GM12878 (cell line): ENCODE data around the gene TMEM97. TPM values are rescaled to one million over a fixed set of nuclear protein-coding genes. Genes with fewer than 3 reads are reported as not detected.
A peak's percentile ranks its signal among the peaks of the same experiment; 100 is the strongest.

ENCODE experiments used
- CBX5 ChIP-seq: sonication (generic); IDR thresholded peaks from 2 replicates; pipeline ENCODE4 v1.6.1; 2016; ENCODE audit warnings: low read depth, moderate library complexity, mild to moderate bottlenecking, inconsistent platforms
- EGR1 ChIP-seq, 2 experiments: IDR thresholded peaks; 1 replicate in 1 of 2; 2 replicates in 1 of 2; pipeline ENCODE4 v1.6.1; 2011 to 2012; ENCODE audit warnings: low read depth in 2 of 2, low read length in 2 of 2, borderline replicate concordance in 1 of 2, mild to moderate bottlenecking in 1 of 2, moderate library complexity in 1 of 2
- FOXM1 ChIP-seq: IDR thresholded peaks from 2 replicates; pipeline ENCODE4 v1.6.1; 2012; ENCODE audit warnings: low read depth, mild to moderate bottlenecking, inconsistent platforms, low read length, moderate library complexity
- JUNB ChIP-seq: IDR thresholded peaks from 2 replicates; pipeline ENCODE4 v1.6.1; 2016; ENCODE audit warnings: antibody characterized with exemption, mild to moderate bottlenecking
- NR2C1 ChIP-seq: fragments of 450-650 bp; IDR thresholded peaks from 2 replicates; pipeline ENCODE4 v1.6.1; 2017; ENCODE audit warnings: antibody characterized with exemption, mild to moderate bottlenecking, moderate library complexity
- POLR2AphosphoS2 ChIP-seq: IDR thresholded peaks from 2 replicates; pipeline ENCODE4 v1.6.1; 2011; ENCODE audit warnings: low read depth, mild to moderate bottlenecking, low read length, improper control_type of control experiment, moderate library complexity
- SMAD1 ChIP-seq: fragments of 450-650 bp; IDR thresholded peaks from 2 replicates; pipeline ENCODE4 v1.6.1; 2018; ENCODE audit warnings: mild to moderate bottlenecking, low read depth; ENCODE audit not compliant: partially characterized antibody
- SMARCA5 ChIP-seq: fragments of 450-650 bp; IDR thresholded peaks from 2 replicates; pipeline ENCODE4 v1.6.1; 2017; ENCODE audit warnings: mild to moderate bottlenecking
- SRF ChIP-seq, 2 experiments: IDR thresholded peaks; 2 replicates each; pipeline ENCODE4 v1.6.1; 2011; ENCODE audit warnings: low read depth in 2 of 2, low read length in 2 of 2, mild to moderate bottlenecking in 1 of 2, moderate library complexity in 1 of 2
- polyA plus RNA-seq, 11 experiments: library from polyadenylated mRNA; depleted of rRNA in 4 of 11; unstranded in 6 of 11; stranded (reverse) in 5 of 11; fragments of >200 nt; fragmentation: Nextera tagmentation in 4 of 11; fragmentation: Illumina TruSeq in 1 of 11; extraction: Ambion mirVana in 4 of 11; extraction: Trizol in 1 of 11; gene quantifications; 1 replicate in 1 of 11; 2 replicates in 10 of 11; pipeline versions ENCODE4 v1.2.1 to v1.2.3, GENCODE V29; 2011 to 2016; ENCODE audit warnings: inconsistent platforms in 2 of 11, missing spikeins in 2 of 11, low read depth in 1 of 11
- total RNA-seq, 4 experiments: library from RNA; depleted of rRNA in 3 of 4; stranded (reverse); fragments of >200 nt in 3 of 4; fragmentation: Illumina TruSeq in 1 of 4; extraction: Trizol in 1 of 4; gene quantifications; 2 replicates each; pipeline versions ENCODE4 v1.2.1 to v1.2.3, GENCODE V29; 2013 to 2021
- TF ChIP-seq, protein P1 (sequence below): fragments of 450-650 bp; formaldehyde crosslinking; IDR thresholded peaks from 2 replicates; pipeline ENCODE4 v1.4.0; 2020; ENCODE audit warnings: mild to moderate bottlenecking, moderate library complexity
- TF ChIP-seq, protein P2 (sequence below): IDR thresholded peaks from 2 replicates; pipeline ENCODE4 v1.6.1; 2012; ENCODE audit warnings: improper control_type of control experiment, low read depth, low read length; ENCODE audit not compliant: insufficient replicate concordance
- TF ChIP-seq, protein P3 (sequence below): IDR thresholded peaks from 2 replicates; pipeline ENCODE4 v1.6.1; 2011; ENCODE audit warnings: mild to moderate bottlenecking, low read depth, low read length, moderate library complexity; ENCODE audit not compliant: insufficient replicate concordance
- TF ChIP-seq, protein P4 (sequence below): IDR thresholded peaks from 2 replicates; pipeline ENCODE4 v1.6.1; 2012; ENCODE audit warnings: low read length, inconsistent platforms
- TF ChIP-seq, protein P5 (sequence below): fragments of 450-650 bp; conservative IDR thresholded peaks from 2 replicates; pipeline ENCODE4 v1.6.1; 2017; ENCODE audit warnings: mild to moderate bottlenecking, moderate library complexity

Gene TMEM97
- total and polyA plus RNA-seq, 10 of the 15 experiments (the other 5 are each of a cell fraction or from before 2014, with no cell fraction given), result 58.0 to 134 (median 86.0) TPM

DNA sequence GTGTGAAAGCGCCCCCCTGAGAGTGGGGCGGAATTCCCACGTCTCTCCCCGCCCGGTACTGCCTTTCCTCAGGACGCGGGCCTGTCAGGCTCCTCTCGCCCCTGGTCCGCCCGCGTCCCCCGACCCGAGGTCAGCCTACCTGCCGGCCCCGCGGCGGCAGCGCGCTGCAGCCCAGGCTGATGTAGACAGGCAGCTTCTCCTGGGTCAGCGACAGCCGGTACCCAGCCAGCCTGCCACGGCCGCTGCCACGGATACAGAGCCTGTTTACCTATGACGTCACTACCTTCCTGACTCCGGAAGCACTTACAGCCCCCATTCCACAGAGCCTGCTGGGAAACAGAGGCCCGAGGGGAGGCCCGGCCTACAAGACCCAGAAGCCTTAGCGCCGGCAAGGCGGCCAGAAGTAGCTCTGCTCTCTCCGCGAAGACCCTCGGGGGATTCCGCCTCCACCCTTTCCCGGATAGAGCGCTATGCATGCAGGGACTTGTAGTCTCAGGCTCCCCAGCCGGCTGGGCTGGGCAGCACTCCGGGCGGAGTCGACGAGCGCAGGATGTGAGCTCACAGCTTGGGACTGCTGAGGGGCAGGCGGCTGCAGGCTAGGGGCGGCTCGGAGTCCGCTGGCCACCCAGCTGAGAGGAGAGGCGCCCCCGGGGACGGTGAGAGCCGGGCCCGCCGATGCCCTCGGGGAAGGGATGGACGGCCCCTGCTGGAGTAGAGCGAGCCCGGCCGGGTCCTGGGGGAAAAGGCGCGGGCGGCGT is 16.4 kb downstream of the TMEM97 start, which contains the start of the genes IFT20 and TNFAIP1 (continued):
- TF ChIP-seq, protein P1, sequence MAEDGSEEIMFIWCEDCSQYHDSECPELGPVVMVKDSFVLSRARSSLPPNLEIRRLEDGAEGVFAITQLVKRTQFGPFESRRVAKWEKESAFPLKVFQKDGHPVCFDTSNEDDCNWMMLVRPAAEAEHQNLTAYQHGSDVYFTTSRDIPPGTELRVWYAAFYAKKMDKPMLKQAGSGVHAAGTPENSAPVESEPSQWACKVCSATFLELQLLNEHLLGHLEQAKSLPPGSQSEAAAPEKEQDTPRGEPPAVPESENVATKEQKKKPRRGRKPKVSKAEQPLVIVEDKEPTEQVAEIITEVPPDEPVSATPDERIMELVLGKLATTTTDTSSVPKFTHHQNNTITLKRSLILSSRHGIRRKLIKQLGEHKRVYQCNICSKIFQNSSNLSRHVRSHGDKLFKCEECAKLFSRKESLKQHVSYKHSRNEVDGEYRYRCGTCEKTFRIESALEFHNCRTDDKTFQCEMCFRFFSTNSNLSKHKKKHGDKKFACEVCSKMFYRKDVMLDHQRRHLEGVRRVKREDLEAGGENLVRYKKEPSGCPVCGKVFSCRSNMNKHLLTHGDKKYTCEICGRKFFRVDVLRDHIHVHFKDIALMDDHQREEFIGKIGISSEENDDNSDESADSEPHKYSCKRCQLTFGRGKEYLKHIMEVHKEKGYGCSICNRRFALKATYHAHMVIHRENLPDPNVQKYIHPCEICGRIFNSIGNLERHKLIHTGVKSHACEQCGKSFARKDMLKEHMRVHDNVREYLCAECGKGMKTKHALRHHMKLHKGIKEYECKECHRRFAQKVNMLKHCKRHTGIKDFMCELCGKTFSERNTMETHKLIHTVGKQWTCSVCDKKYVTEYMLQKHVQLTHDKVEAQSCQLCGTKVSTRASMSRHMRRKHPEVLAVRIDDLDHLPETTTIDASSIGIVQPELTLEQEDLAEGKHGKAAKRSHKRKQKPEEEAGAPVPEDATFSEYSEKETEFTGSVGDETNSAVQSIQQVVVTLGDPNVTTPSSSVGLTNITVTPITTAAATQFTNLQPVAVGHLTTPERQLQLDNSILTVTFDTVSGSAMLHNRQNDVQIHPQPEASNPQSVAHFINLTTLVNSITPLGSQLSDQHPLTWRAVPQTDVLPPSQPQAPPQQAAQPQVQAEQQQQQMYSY (CRISPR knock-in tag), result peak; percentile 90
- TF ChIP-seq SMARCA5 (no peak), FOXM1 (no peak), SRF (IDR thresholded peaks at IDR 0.05; ENCODE audit: low read depth in 2 of 2, low read length in 2 of 2) (no peak), CBX5 (no peak), JUNB (peak; percentile 42), POLR2AphosphoS2 (peak; percentile 65; the same call in 1 of the 2 replicates), SMAD1 (no peak), NR2C1 (peak; percentile 100), EGR1 (IDR thresholded peaks at IDR 0.05; ENCODE audit: borderline replicate concordance in 1 of 2, low read depth in 2 of 2, low read length in 2 of 2) (peak; percentile 46 to 87)
- TF ChIP-seq, protein P2, sequence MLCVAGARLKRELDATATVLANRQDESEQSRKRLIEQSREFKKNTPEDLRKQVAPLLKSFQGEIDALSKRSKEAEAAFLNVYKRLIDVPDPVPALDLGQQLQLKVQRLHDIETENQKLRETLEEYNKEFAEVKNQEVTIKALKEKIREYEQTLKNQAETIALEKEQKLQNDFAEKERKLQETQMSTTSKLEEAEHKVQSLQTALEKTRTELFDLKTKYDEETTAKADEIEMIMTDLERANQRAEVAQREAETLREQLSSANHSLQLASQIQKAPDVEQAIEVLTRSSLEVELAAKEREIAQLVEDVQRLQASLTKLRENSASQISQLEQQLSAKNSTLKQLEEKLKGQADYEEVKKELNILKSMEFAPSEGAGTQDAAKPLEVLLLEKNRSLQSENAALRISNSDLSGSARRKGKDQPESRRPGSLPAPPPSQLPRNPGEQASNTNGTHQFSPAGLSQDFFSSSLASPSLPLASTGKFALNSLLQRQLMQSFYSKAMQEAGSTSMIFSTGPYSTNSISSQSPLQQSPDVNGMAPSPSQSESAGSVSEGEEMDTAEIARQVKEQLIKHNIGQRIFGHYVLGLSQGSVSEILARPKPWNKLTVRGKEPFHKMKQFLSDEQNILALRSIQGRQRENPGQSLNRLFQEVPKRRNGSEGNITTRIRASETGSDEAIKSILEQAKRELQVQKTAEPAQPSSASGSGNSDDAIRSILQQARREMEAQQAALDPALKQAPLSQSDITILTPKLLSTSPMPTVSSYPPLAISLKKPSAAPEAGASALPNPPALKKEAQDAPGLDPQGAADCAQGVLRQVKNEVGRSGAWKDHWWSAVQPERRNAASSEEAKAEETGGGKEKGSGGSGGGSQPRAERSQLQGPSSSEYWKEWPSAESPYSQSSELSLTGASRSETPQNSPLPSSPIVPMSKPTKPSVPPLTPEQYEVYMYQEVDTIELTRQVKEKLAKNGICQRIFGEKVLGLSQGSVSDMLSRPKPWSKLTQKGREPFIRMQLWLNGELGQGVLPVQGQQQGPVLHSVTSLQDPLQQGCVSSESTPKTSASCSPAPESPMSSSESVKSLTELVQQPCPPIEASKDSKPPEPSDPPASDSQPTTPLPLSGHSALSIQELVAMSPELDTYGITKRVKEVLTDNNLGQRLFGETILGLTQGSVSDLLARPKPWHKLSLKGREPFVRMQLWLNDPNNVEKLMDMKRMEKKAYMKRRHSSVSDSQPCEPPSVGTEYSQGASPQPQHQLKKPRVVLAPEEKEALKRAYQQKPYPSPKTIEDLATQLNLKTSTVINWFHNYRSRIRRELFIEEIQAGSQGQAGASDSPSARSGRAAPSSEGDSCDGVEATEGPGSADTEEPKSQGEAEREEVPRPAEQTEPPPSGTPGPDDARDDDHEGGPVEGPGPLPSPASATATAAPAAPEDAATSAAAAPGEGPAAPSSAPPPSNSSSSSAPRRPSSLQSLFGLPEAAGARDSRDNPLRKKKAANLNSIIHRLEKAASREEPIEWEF, result no peak
- TF ChIP-seq, protein P3, sequence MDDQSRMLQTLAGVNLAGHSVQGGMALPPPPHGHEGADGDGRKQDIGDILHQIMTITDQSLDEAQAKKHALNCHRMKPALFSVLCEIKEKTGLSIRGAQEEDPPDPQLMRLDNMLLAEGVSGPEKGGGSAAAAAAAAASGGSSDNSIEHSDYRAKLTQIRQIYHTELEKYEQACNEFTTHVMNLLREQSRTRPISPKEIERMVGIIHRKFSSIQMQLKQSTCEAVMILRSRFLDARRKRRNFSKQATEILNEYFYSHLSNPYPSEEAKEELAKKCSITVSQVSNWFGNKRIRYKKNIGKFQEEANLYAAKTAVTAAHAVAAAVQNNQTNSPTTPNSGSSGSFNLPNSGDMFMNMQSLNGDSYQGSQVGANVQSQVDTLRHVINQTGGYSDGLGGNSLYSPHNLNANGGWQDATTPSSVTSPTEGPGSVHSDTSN, result peak; percentile 39
- TF ChIP-seq, protein P4, sequence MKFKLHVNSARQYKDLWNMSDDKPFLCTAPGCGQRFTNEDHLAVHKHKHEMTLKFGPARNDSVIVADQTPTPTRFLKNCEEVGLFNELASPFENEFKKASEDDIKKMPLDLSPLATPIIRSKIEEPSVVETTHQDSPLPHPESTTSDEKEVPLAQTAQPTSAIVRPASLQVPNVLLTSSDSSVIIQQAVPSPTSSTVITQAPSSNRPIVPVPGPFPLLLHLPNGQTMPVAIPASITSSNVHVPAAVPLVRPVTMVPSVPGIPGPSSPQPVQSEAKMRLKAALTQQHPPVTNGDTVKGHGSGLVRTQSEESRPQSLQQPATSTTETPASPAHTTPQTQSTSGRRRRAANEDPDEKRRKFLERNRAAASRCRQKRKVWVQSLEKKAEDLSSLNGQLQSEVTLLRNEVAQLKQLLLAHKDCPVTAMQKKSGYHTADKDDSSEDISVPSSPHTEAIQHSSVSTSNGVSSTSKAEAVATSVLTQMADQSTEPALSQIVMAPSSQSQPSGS, result peak; percentile 99
- TF ChIP-seq, protein P5, sequence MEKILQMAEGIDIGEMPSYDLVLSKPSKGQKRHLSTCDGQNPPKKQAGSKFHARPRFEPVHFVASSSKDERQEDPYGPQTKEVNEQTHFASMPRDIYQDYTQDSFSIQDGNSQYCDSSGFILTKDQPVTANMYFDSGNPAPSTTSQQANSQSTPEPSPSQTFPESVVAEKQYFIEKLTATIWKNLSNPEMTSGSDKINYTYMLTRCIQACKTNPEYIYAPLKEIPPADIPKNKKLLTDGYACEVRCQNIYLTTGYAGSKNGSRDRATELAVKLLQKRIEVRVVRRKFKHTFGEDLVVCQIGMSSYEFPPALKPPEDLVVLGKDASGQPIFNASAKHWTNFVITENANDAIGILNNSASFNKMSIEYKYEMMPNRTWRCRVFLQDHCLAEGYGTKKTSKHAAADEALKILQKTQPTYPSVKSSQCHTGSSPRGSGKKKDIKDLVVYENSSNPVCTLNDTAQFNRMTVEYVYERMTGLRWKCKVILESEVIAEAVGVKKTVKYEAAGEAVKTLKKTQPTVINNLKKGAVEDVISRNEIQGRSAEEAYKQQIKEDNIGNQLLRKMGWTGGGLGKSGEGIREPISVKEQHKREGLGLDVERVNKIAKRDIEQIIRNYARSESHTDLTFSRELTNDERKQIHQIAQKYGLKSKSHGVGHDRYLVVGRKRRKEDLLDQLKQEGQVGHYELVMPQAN, result peak; percentile 94
